ENCODE data around the gene SH3BGR. TPM values are rescaled to one million over a fixed set of nuclear protein-coding genes. Genes with fewer than 3 reads are reported as not detected.
A peak's percentile ranks its signal among the peaks of the same experiment; 100 is the strongest.

SH3BGR gene
- total RNA-seq, 1 donor: 6.2 TPM

GRCh38 chr21:39447264-39447663 is 4.5 kb upstream of the SH3BGR start:
- H3K4me3 ChIP-seq (ENCODE audit: low read depth, low read length): no peak overlapping the region
- TF ChIP-seq CTCF (IDR thresholded peaks at IDR 0.05; ENCODE audit: insufficient read depth, low read length): no peak
- no peak for DNase-seq (ENCODE audit: low read depth)

GRCh38 chr21:39452207-39452969 is 618 bp downstream of the SH3BGR start:
- H3K4me3 ChIP-seq (ENCODE audit: low read depth, low read length): peak overlapping the region; percentile 54
- TF ChIP-seq CTCF (IDR thresholded peaks at IDR 0.05; ENCODE audit: insufficient read depth, low read length): no peak

GRCh38 chr21:39452970-39453342 is 1.2 kb downstream of the SH3BGR start:
- DNase-seq (ENCODE audit: low read depth): no peak
- peak overlapping the region; percentile 40 for H3K4me3 ChIP-seq (ENCODE audit: low read depth, low read length)
- no peak for TF ChIP-seq CTCF (IDR thresholded peaks at IDR 0.05; ENCODE audit: insufficient read depth, low read length)

More at GRCh38 chr21:39452207-39452969, 618 bp downstream of the SH3BGR start:
- peak; percentile 92 for DNase-seq (ENCODE audit: low read depth)

DNA sequence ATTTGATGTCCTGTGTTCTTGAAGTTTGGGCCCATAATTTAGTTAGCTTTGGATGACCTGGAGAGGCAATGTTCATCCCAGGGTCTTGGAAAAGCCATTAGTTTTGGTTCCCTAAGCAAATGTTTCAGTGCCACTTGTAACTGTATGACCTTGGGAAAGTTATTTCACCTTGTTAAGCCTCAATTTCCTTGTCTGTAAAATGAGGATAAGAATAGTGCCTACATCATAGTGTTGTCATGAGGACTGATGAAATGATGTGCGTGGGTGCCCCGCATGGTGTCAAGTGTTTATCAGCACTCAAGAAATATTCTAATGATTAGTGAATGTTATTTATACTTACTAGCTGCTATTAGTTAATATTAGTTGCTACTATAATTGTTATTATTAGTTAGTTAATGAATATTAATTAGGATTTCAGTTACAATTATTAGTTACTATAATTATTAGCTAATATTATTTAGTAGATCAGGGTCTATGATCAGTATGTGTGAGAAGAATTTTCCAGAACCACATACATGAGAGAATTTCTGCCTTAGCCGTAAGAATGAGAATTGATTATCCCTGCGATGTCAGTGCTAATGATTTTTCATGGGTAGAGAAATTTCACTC is 1.9 kb downstream of the SH3BGR start:
- peak; percentile 2 for DNase-seq (ENCODE audit: low read depth)
- no peak overlapping the region for H3K4me3 ChIP-seq (ENCODE audit: low read depth, low read length)
- no peak for TF ChIP-seq CTCF (IDR thresholded peaks at IDR 0.05; ENCODE audit: insufficient read depth, low read length)

GRCh38 chr21:39454949-39455668 is 3.3 kb downstream of the SH3BGR start:
- H3K4me3 ChIP-seq (ENCODE audit: low read depth, low read length): no peak overlapping the region
- DNase-seq (ENCODE audit: low read depth): no peak
- no peak for TF ChIP-seq CTCF (IDR thresholded peaks at IDR 0.05; ENCODE audit: insufficient read depth, low read length)

GRCh38 chr21:39456665-39457064 is 4.9 kb downstream of the SH3BGR start:
- no peak for DNase-seq (ENCODE audit: low read depth)
- TF ChIP-seq CTCF (IDR thresholded peaks at IDR 0.05; ENCODE audit: insufficient read depth, low read length): peak; percentile 37
- H3K4me3 ChIP-seq (ENCODE audit: low read depth, low read length): no peak overlapping the region
